ENCODE measurements around the gene MYCN.
"Not testable (repeated sequence)": the region's sequence is repeated elsewhere in the genome, so short reads cannot be mapped to it uniquely, and the experiment has no call there.

MYCN gene

GRCh38 chr2:15963109-15963976 lies 23.0 kb downstream of the MYCN start:
- DNase-seq, result not testable (repeated sequence)

- DNase-seq, result no peak
These were observed 23.8 kb downstream of the MYCN start for GRCh38 chr2:15963977-15964670.

GRCh38 chr2:15964936-15965563 lies 24.7 kb downstream of the MYCN start:
- DNase-seq, result no peak

- no peak for DNase-seq
These were observed 25.2 kb downstream of the MYCN start for GRCh38 chr2:15965564-15966019.

GRCh38 chr2:15967415-15968279 lies 27.3 kb downstream of the MYCN start:
- DNase-seq, result no peak

- DNase-seq, result no peak
These were observed 28.2 kb downstream of the MYCN start for GRCh38 chr2:15968280-15969178.

GRCh38 chr2:15969214-15969613 lies 28.9 kb downstream of the MYCN start:
- no peak for DNase-seq

- DNase-seq, result no peak
These were observed 30.4 kb downstream of the MYCN start for GRCh38 chr2:15970701-15971100.

- no peak for DNase-seq
These were observed 31.0 kb downstream of the MYCN start for GRCh38 chr2:15971351-15971750.

GRCh38 chr2:15971831-15972522 lies 31.6 kb downstream of the MYCN start:
- DNase-seq, result no peak

GRCh38 chr2:15973481-15974401 lies 33.4 kb downstream of the MYCN start:
- DNase-seq, result no peak

GRCh38 chr2:15974565-15975260 lies 34.4 kb downstream of the MYCN start:
- no peak for DNase-seq

GRCh38 chr2:15975261-15975600 lies 34.9 kb downstream of the MYCN start:
- no peak for DNase-seq

GRCh38 chr2:15975676-15976075 lies 35.3 kb downstream of the MYCN start:
- no peak for DNase-seq

- DNase-seq, result no peak
These were observed 36.0 kb downstream of the MYCN start for GRCh38 chr2:15976354-15976753.

GRCh38 chr2:15979051-15979758 lies 38.9 kb downstream of the MYCN start:
- no peak for DNase-seq

- no peak for DNase-seq
These were observed 39.6 kb downstream of the MYCN start for GRCh38 chr2:15979759-15980604.
